ENCODE measurements around the gene TTC28.

Gene TTC28

GRCh38 chr22:28438183-28438768 is 241.4 kb downstream of the TTC28 start:
- no peak for DNase-seq

DNA sequence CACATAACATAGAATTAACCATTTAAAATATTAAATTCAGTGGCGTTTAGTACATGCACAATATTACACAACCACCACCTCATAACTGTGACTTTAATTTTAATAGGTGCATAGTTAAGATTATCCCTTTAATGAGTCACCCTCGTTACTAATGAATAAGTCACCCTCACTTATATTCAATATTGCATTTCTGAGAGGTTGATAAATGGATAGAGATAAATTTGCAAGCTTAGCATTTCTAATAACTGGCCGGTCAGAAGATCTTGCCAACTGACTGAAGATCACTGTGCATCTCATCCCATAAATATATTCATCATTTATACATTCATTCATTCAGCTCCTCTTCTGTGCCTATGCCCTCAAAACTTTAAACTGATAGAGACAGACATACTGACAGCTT is 243.7 kb downstream of the TTC28 start:
- no peak for DNase-seq

DNA sequence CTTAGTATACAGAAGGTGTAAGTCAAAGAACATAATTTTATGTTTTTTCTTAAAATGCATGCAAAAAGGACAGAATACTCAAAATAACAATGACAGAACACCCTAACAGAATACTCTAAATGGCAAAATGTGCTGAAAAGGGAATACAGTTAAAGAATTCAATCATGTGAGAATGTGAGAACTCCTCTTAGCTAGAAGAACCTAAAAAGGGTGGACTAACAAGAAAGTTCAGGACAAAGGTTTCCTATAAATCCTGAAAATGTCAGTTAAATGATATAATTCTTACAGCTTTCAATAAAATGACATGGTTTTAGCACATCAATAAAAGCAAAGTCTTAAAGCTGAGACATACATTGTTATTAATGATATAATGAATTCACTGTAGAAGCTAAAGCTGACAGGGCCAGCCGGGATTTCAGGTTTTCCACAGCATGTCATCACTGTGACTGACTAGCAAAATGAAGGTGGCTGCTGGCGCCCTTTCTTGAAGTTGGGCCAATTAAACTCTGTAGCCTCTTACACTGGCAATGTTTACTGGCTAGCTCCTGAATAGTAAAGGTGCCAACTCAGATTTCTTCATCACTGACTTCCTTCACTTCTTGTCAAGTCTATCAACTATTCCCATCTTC is 244.4 kb downstream of the TTC28 start:
- DNase-seq, result no peak

DNA sequence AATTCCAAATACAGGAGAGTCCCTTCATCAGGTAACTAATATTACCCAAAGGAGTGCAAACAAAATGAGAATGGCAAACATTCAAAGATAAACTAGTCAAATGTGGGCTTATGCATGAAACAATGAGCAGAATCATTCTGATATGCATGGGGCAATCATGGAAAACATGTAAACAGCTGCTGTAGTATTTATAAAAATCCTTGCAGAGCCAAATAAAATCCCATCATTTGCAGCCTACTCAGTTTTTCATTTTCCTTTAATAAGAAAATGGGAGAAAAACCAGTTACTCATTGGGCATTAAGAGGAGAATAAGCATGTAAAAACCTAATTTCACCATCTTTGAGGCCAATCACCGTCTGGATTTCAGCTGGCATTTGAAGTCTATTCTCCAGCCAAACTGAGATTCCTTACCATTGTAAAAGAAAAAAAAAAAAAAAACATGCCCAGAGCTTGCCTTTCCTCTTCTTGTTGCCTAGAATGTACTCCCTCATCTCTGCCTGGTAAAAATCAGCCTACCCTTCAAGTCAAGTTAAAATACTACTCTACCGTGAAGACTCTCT is 249.1 kb downstream of the TTC28 start:
- no peak for DNase-seq

DNA sequence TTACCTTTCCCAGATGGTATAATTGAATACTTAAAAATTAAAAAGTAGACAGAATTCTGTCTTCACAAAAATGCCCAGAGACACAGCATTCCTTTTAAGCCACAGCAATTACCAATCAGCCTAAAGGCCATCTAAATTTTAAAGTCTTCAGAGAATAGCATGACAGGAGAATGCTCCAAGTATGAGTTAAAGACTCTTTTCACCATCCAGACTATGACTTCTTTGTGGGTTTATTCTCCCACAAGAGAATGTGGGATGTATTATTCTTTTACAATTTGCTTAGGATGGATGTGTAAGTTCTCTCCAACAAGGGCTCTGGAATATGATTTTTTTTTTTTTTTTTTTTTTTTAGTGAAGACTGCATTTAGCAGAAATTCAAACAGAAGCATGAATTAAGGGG is 249.9 kb downstream of the TTC28 start:
- DNase-seq, result no peak

- no peak for DNase-seq
Measured at GRCh38 chr22:28428271-28428670, 251.4 kb downstream of the TTC28 start.

- no peak for DNase-seq
Measured at GRCh38 chr22:28426346-28427132, 253.1 kb downstream of the TTC28 start.

- no peak for DNase-seq
Measured at GRCh38 chr22:28425211-28425610, 254.4 kb downstream of the TTC28 start.

GRCh38 chr22:28424427-28425080 is 255.1 kb downstream of the TTC28 start:
- DNase-seq, result no peak

GRCh38 chr22:28419919-28420318 is 259.7 kb downstream of the TTC28 start:
- DNase-seq, result no peak

GRCh38 chr22:28418008-28418407 is 261.6 kb downstream of the TTC28 start:
- no peak for DNase-seq

DNA sequence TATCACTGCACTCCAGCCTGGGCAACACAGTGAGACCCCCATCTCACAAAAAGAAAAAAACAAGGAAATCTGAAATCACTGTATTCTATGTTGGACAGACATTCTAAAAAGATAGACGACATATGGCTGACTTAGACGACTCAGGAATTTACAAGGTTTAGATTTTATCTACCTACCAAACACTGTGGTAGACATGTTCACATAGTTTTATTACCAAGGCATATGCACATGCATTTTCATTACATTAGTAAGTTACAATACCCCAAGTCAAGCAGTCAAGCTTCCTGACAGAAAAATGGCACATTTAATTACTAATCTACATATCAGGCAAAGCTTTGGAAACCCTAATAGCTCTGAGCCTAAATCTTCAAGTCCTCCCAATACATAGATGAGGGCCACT is 262.2 kb downstream of the TTC28 start:
- no peak for DNase-seq

- DNase-seq, result no peak
Measured at GRCh38 chr22:28414913-28415312, 264.7 kb downstream of the TTC28 start.

DNA sequence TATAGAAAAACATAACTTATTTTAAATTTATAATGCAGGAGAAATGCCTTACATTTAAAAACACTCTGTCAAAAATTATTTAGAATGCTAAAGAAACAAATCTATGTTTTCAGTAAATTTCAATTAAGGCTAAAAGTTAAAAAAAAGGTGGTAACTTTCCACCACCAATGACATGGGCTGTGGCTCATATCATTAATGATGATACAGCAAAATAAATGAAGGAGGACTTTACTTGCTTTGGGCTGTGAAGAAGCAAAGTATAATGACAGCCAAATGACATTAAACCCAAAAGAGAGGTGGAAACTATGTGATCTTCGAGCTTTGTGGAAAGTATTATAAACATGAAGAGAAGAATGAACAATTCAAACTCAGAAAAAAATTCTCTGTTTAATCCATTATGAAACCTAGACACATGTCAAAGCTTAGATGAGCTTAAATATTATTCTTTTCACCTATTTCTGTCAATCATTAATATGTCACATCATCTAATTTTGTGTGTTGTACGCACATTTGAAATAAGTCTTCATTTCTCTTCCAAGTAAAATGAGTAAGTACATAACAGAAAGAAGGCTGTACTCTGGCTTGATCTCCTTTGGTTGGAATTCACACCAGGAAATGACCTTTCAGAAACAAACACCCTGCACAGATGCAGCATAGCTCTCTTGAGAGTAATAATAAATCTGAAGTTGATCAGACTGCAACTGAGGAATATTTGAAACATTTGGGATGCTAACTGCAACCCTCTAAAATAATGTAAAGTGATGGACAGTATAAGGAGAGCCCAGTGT is 265.8 kb downstream of the TTC28 start:
- no peak for DNase-seq

GRCh38 chr22:28412109-28412508 is 267.5 kb downstream of the TTC28 start:
- DNase-seq, result no peak

DNA sequence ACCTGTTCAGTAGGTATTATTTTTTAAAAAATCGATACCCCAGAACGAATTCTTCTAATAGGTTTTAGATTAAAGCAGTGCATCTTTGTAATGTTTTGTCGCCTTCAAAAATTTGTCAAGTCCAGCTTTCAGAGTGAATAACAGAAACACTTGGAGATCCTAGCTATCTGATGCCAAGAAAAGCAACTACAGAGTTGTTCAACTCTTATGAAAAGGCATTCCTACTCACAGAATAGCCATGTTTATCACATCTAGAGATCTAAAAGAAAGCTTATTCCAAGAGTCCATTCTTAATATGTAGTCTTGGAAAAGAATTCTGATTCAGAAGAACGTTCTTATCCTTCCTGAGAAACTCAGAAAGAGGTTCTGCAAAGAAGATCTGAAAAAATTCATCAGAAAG is 268.5 kb downstream of the TTC28 start:
- DNase-seq, result no peak

GRCh38 chr22:28410050-28410816 is 269.4 kb downstream of the TTC28 start:
- DNase-seq, result no peak

DNA sequence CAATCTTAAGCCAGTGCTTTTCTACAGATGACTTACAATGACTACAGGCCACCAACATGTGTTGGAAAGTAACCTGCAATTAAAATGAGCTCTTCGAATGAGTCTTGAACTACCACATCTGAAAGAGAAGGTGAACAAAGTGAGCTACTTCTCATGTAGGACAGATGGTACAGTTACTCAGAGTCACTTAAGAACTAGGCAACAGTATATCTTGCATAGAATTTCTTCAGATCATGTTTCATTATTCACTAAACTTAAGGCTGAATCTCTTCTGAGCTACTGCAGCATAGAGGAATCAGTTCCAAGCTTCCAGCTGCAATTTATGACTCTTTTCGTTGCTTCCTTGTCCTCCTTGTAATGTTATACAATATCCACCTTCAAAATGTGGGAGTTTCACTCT is 270.9 kb downstream of the TTC28 start:
- no peak for DNase-seq

GRCh38 chr22:28407645-28408044 is 272.0 kb downstream of the TTC28 start:
- DNase-seq, result no peak

DNA sequence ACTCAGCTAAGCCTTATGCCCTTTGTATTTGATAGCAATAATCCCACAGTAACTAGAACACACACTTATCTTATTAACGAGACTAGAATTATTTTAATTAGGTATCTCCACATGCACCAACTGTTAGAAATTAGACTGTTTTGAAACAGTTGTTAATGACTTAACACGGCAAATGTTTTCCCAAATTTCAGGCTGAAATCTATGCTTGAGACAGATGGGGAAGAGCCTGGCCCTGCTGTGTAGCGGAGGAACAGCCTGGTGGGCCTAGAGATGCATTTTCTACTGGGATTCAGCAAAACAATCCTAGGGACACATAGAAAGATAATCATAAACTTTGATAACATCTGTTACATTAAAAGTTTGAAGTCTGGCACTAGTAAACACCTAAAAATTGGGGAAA is 273.4 kb downstream of the TTC28 start:
- no peak for DNase-seq

DNA sequence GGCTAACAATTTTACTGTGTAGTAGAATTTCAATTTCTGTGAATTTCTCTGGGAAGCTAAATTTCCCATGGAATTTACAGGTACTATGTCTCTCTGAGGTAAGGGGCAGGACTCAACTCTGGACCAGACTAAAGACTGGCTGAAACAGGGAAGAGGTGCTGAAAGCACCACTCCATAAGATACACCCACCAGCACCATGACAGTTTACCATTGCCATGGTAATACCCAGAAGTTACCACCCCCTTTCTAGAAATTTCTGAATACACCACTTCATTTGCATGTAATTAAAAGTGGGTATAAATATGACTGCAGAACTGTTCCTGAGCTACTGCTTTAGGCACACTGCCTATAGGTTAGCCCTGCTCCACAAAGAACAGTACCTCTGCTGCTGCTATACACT is 274.1 kb downstream of the TTC28 start:
- DNase-seq, result no peak

GRCh38 chr22:28402539-28402938 is 277.1 kb downstream of the TTC28 start:
- DNase-seq, result no peak
